ENCODE data around the gene DSCAML1.

The DSCAML1 gene

DNA sequence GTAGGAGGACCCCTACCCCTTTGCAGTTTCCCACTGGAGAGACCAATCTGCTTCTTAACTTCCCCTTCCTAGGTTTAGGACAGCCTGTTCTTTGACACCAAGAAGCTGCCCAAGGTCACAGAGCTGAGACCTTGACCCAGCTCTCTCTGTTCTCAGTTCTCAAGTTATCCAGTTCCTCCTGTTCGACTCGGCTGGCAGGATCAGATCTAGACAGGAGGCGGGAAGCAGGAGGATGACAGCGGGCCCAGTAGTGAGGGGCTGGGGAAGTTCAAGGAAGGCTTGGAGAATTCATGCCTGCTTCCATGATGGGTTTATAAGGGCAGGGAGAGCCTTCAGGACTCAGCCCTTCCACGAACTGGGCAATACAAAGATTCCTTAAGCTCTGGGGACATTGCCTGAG is 210.6 kb downstream of the DSCAML1 start:
- H3K9me3 ChIP-seq (ENCODE audit: low read length), result no peaks in the 10 kb centered on the region
- no peaks in the 10 kb centered on the region for H3K27me3 ChIP-seq (ENCODE audit: control insufficient read depth in 1 of 2, insufficient read depth in 2 of 2, low read length in 2 of 2)
- H3K4me1 ChIP-seq (ENCODE audit: insufficient read depth, low read length), result no peaks in the 10 kb centered on the region
- no peak overlapping the region for H3K9ac ChIP-seq (ENCODE audit: low read length)
- H3K27ac ChIP-seq (ENCODE audit: low read depth, low read length), result no peak overlapping the region
- no peak overlapping the region for H3K4me3 ChIP-seq (ENCODE audit: low read depth in 1 of 2, low read length in 2 of 2)
- no peaks in the 10 kb centered on the region for H3K36me3 ChIP-seq (ENCODE audit: insufficient read depth, low read length)

- no peaks in the 10 kb centered on the region for H3K27me3 ChIP-seq (ENCODE audit: control insufficient read depth in 1 of 2, insufficient read depth in 2 of 2, low read length in 2 of 2)
- no peaks in the 10 kb centered on the region for H3K9me3 ChIP-seq (ENCODE audit: low read length)
- no peaks in the 10 kb centered on the region for H3K4me1 ChIP-seq (ENCODE audit: insufficient read depth, low read length)
- no peak overlapping the region for H3K9ac ChIP-seq (ENCODE audit: low read length)
- no peak overlapping the region for H3K27ac ChIP-seq (ENCODE audit: low read depth, low read length)
- H3K36me3 ChIP-seq (ENCODE audit: insufficient read depth, low read length), result no peaks in the 10 kb centered on the region
- no peak overlapping the region for H3K4me3 ChIP-seq (ENCODE audit: low read depth in 1 of 2, low read length in 2 of 2)
Observed at GRCh38 chr11:117585631-117586030, 211.4 kb downstream of the DSCAML1 start.

- no peaks in the 10 kb centered on the region for H3K4me1 ChIP-seq (ENCODE audit: insufficient read depth, low read length)
Observed at GRCh38 chr11:117584056-117584830, 212.8 kb downstream of the DSCAML1 start.

DNA sequence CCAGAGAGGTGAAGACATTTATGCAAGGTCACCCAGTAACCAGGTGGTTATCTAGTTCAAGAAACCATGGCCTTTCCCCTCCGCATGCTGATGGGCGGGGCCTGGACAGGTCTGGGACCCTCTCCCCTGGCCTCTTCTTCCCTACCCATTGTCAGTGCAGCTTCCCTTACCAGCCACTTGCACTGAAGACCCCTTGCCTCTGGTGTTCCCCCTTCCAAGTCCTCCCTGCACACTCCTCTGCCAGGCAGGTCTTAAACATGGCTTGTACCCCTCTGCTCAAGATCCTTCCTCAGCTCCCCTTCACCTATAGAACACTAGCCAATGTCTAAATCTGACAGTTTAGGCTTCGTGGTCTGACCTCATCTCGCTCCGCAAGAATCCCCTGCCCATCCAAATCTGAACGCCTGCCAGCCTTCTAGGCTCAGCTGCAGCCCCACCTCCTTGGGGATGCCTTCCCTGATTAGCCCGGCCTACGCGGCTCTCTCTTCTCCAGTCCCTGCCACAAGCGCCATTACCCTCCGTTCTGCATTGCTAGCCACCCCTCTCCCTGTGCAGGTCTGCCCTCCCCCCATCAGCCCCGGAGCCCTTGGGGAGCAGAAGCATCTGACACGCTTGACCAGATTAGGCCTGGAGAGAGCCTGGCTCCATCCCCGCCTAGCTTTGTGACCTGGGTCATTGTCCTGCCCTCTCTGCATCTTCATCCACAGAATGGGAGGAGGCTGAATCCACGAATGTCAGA is 213.8 kb downstream of the DSCAML1 start:
- H3K4me3 ChIP-seq (ENCODE audit: low read depth in 1 of 2, low read length in 2 of 2), result no peak overlapping the region
- H3K36me3 ChIP-seq (ENCODE audit: insufficient read depth, low read length), result no peaks in the 10 kb centered on the region
- H3K9me3 ChIP-seq (ENCODE audit: low read length), result no peaks in the 10 kb centered on the region
- no peaks in the 10 kb centered on the region for H3K27me3 ChIP-seq (ENCODE audit: control insufficient read depth in 1 of 2, insufficient read depth in 2 of 2, low read length in 2 of 2)
- H3K9ac ChIP-seq (ENCODE audit: low read length), result no peak overlapping the region
- no peak overlapping the region for H3K27ac ChIP-seq (ENCODE audit: low read depth, low read length)
- H3K4me1 ChIP-seq (ENCODE audit: insufficient read depth, low read length), result no peaks in the 10 kb centered on the region

More at GRCh38 chr11:117584056-117584830, 212.8 kb downstream of the DSCAML1 start:
- no peaks in the 10 kb centered on the region for H3K27me3 ChIP-seq (ENCODE audit: control insufficient read depth in 1 of 2, insufficient read depth in 2 of 2, low read length in 2 of 2)
- H3K4me3 ChIP-seq (ENCODE audit: low read depth in 1 of 2, low read length in 2 of 2), result no peak overlapping the region
- no peak overlapping the region for H3K9ac ChIP-seq (ENCODE audit: low read length)
- no peaks in the 10 kb centered on the region for H3K36me3 ChIP-seq (ENCODE audit: insufficient read depth, low read length)
- H3K27ac ChIP-seq (ENCODE audit: low read depth, low read length), result no peak overlapping the region
- H3K9me3 ChIP-seq (ENCODE audit: low read length), result no peaks in the 10 kb centered on the region

DNA sequence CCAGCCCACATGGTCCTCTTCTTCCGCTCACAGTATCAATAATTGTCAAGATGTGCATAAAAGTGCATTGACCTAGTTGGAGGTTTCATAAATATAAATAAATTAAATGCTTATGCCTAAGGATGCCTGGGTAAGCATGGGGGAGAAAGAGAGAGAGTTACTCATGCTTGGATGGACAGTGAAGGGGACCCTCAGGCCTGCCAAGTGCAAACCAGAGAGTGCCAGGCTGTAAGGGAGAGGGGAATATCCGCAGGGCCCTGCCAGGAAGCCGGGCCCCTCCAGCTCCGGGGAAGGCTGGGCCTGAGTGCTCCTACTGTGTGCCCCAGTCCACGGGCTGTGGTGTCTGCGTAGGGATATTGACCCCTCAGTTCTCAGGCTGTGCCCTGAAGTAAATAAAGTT is 214.6 kb downstream of the DSCAML1 start:
- H3K36me3 ChIP-seq (ENCODE audit: insufficient read depth, low read length), result no peaks in the 10 kb centered on the region
- no peaks in the 10 kb centered on the region for H3K4me1 ChIP-seq (ENCODE audit: insufficient read depth, low read length)
- H3K27ac ChIP-seq (ENCODE audit: low read depth, low read length), result no peak overlapping the region
- no peaks in the 10 kb centered on the region for H3K27me3 ChIP-seq (ENCODE audit: control insufficient read depth in 1 of 2, insufficient read depth in 2 of 2, low read length in 2 of 2)
- H3K9ac ChIP-seq (ENCODE audit: low read length), result no peak overlapping the region
- no peaks in the 10 kb centered on the region for H3K9me3 ChIP-seq (ENCODE audit: low read length)
- no peak overlapping the region for H3K4me3 ChIP-seq (ENCODE audit: low read depth in 1 of 2, low read length in 2 of 2)

DNA sequence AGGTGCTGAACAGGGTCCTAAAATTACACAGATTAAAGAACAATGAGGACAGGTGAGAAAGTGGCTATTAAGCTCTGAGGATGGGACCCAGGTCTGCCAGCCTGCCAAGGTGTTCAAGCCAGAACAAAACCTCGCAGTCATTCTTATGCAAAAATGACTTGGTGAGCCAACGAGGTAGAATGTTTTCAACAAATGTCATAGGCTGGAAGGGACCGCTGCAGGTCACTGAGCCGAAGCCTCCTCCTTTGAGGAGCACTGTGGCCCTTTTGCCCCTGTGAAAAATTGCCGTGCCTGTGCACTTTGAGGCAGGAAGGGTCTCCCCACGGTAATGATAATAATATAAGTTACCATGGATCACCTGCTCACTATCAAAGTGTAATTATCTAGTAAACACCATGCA is 216.2 kb downstream of the DSCAML1 start:
- Histone ChIP-seq H3K4me3 (ENCODE audit: low read depth in 1 of 2, low read length in 2 of 2) (no peak overlapping the region), H3K27me3 (ENCODE audit: control insufficient read depth in 1 of 2, insufficient read depth in 2 of 2, low read length in 2 of 2) (no peaks in the 10 kb centered on the region), H3K9ac (ENCODE audit: low read length) (no peak overlapping the region), H3K36me3 (ENCODE audit: insufficient read depth, low read length) (no peaks in the 10 kb centered on the region), H3K4me1 (ENCODE audit: insufficient read depth, low read length) (no peaks in the 10 kb centered on the region), H3K27ac (ENCODE audit: low read depth, low read length) (no peak overlapping the region), H3K9me3 (ENCODE audit: low read length) (no peaks in the 10 kb centered on the region)

DNA sequence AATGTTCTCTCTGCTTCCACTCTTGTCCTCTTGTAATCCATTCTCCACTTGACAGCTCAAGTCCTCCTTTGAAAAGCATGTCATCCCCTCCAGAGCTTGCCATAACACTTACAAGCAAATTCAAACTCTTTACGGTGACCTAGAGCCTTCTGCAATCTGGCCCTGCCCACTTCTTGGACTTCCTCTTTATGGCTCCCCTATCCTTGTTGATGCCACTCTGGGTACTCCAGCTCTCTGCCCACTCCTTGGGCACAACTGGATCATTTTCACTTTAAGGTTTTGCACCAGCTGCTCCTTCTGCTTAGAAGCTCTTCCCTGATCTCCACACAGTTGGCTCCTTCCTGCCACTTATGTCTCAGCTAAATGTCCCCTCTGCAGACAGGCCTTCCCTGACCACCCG is 217.9 kb downstream of the DSCAML1 start:
- Histone ChIP-seq H3K9me3 (ENCODE audit: low read length) (no peaks in the 10 kb centered on the region), H3K27ac (ENCODE audit: low read depth, low read length) (no peak overlapping the region), H3K4me3 (ENCODE audit: low read depth in 1 of 2, low read length in 2 of 2) (no peak overlapping the region), H3K27me3 (ENCODE audit: control insufficient read depth in 1 of 2, insufficient read depth in 2 of 2, low read length in 2 of 2) (no peaks in the 10 kb centered on the region), H3K9ac (ENCODE audit: low read length) (no peak overlapping the region), H3K4me1 (ENCODE audit: insufficient read depth, low read length) (no peaks in the 10 kb centered on the region), H3K36me3 (ENCODE audit: insufficient read depth, low read length) (no peaks in the 10 kb centered on the region)

DNA sequence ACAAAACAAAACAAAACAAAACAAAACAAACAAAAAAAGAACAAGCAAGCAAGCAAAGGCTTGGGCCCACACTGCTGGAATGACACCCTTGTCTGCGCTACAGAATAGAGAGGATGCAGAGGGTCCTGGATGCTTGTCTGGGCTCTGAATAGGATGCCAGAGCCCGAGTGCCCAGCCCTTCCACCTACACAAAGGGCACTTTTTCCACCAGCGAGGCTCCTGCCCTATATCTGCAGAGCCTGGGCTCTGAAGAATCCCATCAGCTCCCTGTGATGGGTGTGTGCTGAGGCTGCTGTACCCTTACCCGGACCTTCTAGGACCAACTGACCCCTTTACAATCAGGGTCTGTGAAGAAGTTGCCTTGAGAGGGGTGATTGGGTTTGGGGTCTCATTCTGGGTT is 221.2 kb downstream of the DSCAML1 start:
- Histone ChIP-seq H3K4me1 (ENCODE audit: insufficient read depth, low read length) (no peaks in the 10 kb centered on the region), H3K27me3 (ENCODE audit: control insufficient read depth in 1 of 2, insufficient read depth in 2 of 2, low read length in 2 of 2) (no peaks in the 10 kb centered on the region), H3K9me3 (ENCODE audit: low read length) (no peaks in the 10 kb centered on the region), H3K36me3 (ENCODE audit: insufficient read depth, low read length) (no peaks in the 10 kb centered on the region), H3K9ac (ENCODE audit: low read length) (no peak overlapping the region), H3K27ac (ENCODE audit: low read depth, low read length) (no peak overlapping the region), H3K4me3 (ENCODE audit: low read depth in 1 of 2, low read length in 2 of 2) (no peak overlapping the region)

- Histone ChIP-seq H3K4me3 (ENCODE audit: low read depth in 1 of 2, low read length in 2 of 2) (no peak overlapping the region), H3K27ac (ENCODE audit: low read depth, low read length) (no peak overlapping the region), H3K27me3 (ENCODE audit: control insufficient read depth in 1 of 2, insufficient read depth in 2 of 2, low read length in 2 of 2) (no peaks in the 10 kb centered on the region), H3K36me3 (ENCODE audit: insufficient read depth, low read length) (no peaks in the 10 kb centered on the region), H3K4me1 (ENCODE audit: insufficient read depth, low read length) (no peaks in the 10 kb centered on the region), H3K9ac (ENCODE audit: low read length) (no peak overlapping the region), H3K9me3 (ENCODE audit: low read length) (no peaks in the 10 kb centered on the region)
Observed at GRCh38 chr11:117574551-117574950, 222.5 kb downstream of the DSCAML1 start.

DNA sequence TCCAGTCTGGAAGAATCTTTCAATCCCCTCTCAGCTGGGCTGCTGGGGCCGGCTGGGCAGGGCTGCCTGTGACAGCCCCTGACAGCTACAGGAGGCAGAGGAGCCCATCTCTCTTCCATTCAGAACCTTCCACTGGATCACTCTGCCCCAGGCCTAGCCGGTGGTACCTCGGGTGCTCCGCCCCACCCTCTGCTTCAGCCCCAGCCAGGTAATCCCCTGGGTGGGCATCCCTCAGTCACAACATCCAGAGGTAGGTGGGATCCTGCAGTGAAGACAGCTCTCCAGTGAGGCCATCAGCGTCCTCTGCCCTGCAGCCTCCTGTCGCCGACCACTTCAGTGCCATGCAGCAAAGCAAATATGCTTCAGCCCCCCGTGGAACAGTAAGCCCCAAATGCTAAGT is 223.7 kb downstream of the DSCAML1 start:
- Histone ChIP-seq H3K27ac (ENCODE audit: low read depth, low read length) (no peak overlapping the region), H3K27me3 (ENCODE audit: control insufficient read depth in 1 of 2, insufficient read depth in 2 of 2, low read length in 2 of 2) (no peaks in the 10 kb centered on the region), H3K4me1 (ENCODE audit: insufficient read depth, low read length) (no peaks in the 10 kb centered on the region), H3K36me3 (ENCODE audit: insufficient read depth, low read length) (no peaks in the 10 kb centered on the region), H3K9me3 (ENCODE audit: low read length) (no peaks in the 10 kb centered on the region), H3K4me3 (ENCODE audit: low read depth in 1 of 2, low read length in 2 of 2) (no peak overlapping the region), H3K9ac (ENCODE audit: low read length) (no peak overlapping the region)

DNA sequence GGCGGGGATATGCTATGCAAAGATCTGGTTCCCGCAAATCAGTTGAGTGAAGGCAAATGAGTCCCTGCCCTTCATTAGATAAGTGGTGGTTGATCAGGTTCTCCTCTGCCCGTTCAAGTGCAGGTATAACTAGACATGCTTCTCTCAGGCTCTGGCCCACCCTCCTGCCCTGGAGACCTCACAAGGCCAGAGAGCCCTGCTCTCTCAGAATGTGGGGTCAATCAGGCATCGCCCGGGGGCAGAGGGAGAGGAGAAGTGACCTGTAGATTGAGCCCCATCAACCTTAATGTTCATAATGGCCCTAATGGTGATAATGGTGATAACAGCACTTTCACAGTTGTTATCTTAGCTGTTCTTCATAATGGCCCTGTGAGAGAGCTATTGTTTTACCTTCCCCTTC is 224.3 kb downstream of the DSCAML1 start:
- Histone ChIP-seq H3K4me3 (ENCODE audit: low read depth in 1 of 2, low read length in 2 of 2) (no peak overlapping the region), H3K9me3 (ENCODE audit: low read length) (no peaks in the 10 kb centered on the region), H3K27me3 (ENCODE audit: control insufficient read depth in 1 of 2, insufficient read depth in 2 of 2, low read length in 2 of 2) (no peaks in the 10 kb centered on the region), H3K36me3 (ENCODE audit: insufficient read depth, low read length) (no peaks in the 10 kb centered on the region), H3K9ac (ENCODE audit: low read length) (no peak overlapping the region), H3K27ac (ENCODE audit: low read depth, low read length) (no peak overlapping the region), H3K4me1 (ENCODE audit: insufficient read depth, low read length) (no peaks in the 10 kb centered on the region)

DNA sequence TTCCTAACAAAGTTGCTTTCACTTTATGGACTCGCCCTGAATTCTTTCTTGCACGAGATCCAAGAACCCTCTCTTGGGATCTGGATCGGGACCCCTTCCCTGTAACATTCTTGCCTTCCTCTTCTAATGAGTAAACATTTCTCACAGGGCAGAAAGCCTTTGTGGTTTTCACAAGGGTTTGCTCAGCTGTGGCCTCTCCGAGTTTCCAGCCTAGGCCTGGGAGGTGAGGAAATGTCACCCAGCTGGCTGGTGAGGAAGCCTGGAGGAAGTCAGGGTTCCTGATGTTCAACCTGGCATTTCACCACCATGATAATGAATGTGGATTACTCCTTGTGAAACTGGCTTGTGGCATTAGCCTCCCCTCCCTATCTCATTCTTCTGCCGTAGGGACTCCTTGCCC is 224.9 kb downstream of the DSCAML1 start:
- Histone ChIP-seq H3K4me1 (ENCODE audit: insufficient read depth, low read length) (no peaks in the 10 kb centered on the region), H3K36me3 (ENCODE audit: insufficient read depth, low read length) (no peaks in the 10 kb centered on the region), H3K27ac (ENCODE audit: low read depth, low read length) (no peak overlapping the region), H3K4me3 (ENCODE audit: low read depth in 1 of 2, low read length in 2 of 2) (no peak overlapping the region), H3K9ac (ENCODE audit: low read length) (no peak overlapping the region), H3K9me3 (ENCODE audit: low read length) (no peaks in the 10 kb centered on the region), H3K27me3 (ENCODE audit: control insufficient read depth in 1 of 2, insufficient read depth in 2 of 2, low read length in 2 of 2) (no peaks in the 10 kb centered on the region)

Data from muscle layer of colon (tissue), 2 donors.